GM06990 (cell line): ENCODE measurements around the gene BLOC1S4.
"Not testable (repeated sequence)": the region's sequence is repeated elsewhere in the genome, so short reads cannot be mapped to it uniquely, and the experiment has no call there.

Experiments used
- DNase-seq: peaks from one replicate; pipeline ENCODE4 v3.0.0-alpha.2; 2011; ENCODE audit not compliant: insufficient read length; ENCODE audit errors: extremely low read depth
- H3K27me3 ChIP-seq: replicated peaks from 2 replicates; pipeline ENCODE4 v1.6.0; 2011; ENCODE audit warnings: low read length; ENCODE audit not compliant: control insufficient read depth, insufficient read depth
- H3K36me3 ChIP-seq: 2 replicates; pipeline ENCODE4 v1.5.1; 2011; ENCODE audit warnings: low read length; ENCODE audit not compliant: control insufficient read depth, insufficient read depth
- H3K4me3 ChIP-seq: replicated peaks from 2 replicates; pipeline ENCODE4 v1.5.1; 2011; ENCODE audit warnings: low read depth, mild to moderate bottlenecking, control low read depth, low read length
- TF ChIP-seq, protein P1 (sequence below): IDR thresholded peaks from 2 replicates; pipeline ENCODE4 v1.5.1; 2011; ENCODE audit warnings: low read length, control low read depth, mild to moderate bottlenecking, inconsistent platforms; ENCODE audit not compliant: insufficient read depth, poor library complexity, severe bottlenecking

The BLOC1S4 gene

DNA sequence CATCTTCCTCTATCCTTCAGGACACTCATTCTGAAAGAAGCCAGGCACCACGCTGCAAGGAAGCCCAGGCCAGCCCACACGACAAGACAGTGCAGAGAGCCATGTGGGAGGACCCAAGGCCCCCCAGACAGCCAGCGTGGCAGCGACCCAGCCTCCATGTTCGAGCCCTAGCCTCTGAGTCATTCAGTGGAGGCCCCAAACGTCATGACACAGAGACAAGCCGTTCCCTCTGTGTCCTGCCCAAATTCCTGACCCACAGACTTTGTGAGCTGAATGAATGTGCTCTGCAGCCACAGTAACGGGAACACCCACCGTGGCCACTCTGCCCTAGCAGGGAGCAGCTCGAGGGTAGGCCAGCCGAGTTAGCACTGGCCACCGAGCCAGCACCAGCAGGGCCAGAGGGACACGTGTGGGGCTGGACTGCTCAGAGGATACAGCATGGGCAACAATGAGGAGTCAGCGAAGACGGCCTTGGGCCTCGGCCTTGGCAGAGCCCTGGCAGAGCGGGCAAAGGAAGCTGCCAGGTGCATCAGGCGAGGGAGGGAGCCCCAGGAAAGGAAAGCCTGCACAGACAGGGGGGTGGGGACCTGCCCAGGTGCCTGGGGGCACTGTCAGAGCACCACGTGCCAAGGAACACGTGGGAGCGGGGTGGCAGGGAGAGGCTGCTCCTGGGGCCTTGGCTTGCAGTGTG is 8.6 kb downstream of the BLOC1S4 start:
- no peaks in the 10 kb centered on the region for H3K27me3 ChIP-seq
- H3K36me3 ChIP-seq: no peaks in the 10 kb centered on the region
- H3K4me3 ChIP-seq: no peak overlapping the region
- DNase-seq: no peak
- TF ChIP-seq, protein P1, sequence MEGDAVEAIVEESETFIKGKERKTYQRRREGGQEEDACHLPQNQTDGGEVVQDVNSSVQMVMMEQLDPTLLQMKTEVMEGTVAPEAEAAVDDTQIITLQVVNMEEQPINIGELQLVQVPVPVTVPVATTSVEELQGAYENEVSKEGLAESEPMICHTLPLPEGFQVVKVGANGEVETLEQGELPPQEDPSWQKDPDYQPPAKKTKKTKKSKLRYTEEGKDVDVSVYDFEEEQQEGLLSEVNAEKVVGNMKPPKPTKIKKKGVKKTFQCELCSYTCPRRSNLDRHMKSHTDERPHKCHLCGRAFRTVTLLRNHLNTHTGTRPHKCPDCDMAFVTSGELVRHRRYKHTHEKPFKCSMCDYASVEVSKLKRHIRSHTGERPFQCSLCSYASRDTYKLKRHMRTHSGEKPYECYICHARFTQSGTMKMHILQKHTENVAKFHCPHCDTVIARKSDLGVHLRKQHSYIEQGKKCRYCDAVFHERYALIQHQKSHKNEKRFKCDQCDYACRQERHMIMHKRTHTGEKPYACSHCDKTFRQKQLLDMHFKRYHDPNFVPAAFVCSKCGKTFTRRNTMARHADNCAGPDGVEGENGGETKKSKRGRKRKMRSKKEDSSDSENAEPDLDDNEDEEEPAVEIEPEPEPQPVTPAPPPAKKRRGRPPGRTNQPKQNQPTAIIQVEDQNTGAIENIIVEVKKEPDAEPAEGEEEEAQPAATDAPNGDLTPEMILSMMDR: no peak

DNA sequence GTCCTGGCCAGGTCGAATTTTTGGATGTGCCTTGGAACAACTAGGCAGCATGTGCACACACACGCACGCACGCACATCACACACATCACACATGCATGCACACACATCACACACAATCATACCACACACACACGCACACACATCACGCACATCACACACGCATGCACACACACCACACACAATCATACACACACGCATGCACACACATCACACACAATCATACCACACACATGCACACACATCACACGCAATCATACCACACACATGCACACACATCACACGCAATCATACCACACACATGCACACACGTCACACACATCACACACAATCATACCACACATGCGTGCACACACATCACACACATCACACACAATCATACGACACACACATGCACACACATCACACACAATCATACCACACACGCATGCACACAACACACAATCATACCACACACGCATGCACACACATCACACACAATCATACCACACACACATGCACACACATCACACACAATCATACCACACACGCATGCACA is 9.5 kb downstream of the BLOC1S4 start:
- not testable (repeated sequence) for H3K4me3 ChIP-seq, DNase-seq, H3K36me3 ChIP-seq, H3K27me3 ChIP-seq

DNA sequence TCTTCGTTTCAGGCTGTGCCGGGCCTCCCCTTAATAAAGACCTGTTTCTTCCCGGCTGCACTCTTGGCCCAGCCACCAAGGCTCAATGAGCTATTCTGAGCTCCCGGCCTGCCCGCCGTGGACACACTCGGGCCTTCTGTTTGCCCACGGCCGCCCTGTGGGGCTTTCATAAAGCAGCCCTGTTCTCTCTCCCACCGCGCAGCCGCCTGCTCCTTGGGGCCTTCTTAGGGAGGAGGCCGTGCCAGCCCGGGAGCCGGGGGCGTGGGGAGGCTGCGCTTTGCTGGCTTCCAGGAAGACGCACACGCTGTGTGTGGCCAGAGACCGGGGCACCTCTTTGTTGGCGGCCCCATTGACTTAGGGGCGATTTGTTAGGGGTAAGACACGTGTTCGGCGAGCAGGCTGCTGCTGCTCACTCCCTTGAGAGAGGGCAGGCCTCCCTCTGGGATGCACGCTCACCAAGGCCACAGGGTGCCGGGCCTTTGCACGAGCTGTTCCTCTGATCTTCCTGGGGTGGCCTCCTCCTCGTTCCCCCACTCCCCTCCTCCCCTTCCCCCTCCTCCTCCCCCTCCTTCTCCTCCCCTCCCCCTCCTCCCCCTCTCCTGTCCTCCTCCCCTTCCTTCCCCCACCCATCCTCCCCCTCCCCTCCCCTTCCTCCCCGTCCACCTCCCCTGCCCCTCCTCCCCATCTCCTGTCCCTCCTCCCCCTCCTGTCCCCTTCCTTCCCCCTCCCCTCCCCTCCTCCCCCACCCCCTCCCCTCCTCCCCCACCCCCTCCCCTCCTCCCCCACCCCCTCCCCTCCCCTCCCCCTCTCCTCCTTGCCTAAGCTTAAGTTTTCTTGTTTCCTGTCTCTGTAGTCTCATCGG is 11.3 kb downstream of the BLOC1S4 start:
- Histone ChIP-seq H3K36me3 (no peaks in the 10 kb centered on the region), H3K27me3 (no peaks in the 10 kb centered on the region), H3K4me3 (no peak overlapping the region)
- TF ChIP-seq, protein P1: no peak
- DNase-seq: no peak

DNA sequence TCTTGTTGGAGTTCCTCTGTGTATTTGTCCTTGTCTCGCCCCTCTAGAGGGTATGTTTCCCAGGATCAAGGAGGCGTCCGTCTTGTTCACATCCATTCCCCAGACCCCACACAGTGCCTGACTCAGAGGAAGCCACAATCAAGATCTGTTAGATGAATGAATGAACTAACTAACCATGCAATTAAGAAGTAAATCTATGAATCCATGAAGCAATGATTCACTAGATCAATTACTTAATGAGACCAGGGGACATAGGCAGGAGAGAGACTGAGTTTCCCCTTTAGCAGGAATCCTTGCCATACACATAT is 11.9 kb downstream of the BLOC1S4 start:
- DNase-seq: no peak
- TF ChIP-seq, protein P1: no peak
- H3K36me3 ChIP-seq: no peaks in the 10 kb centered on the region
- no peaks in the 10 kb centered on the region for H3K27me3 ChIP-seq
- no peak overlapping the region for H3K4me3 ChIP-seq

DNA sequence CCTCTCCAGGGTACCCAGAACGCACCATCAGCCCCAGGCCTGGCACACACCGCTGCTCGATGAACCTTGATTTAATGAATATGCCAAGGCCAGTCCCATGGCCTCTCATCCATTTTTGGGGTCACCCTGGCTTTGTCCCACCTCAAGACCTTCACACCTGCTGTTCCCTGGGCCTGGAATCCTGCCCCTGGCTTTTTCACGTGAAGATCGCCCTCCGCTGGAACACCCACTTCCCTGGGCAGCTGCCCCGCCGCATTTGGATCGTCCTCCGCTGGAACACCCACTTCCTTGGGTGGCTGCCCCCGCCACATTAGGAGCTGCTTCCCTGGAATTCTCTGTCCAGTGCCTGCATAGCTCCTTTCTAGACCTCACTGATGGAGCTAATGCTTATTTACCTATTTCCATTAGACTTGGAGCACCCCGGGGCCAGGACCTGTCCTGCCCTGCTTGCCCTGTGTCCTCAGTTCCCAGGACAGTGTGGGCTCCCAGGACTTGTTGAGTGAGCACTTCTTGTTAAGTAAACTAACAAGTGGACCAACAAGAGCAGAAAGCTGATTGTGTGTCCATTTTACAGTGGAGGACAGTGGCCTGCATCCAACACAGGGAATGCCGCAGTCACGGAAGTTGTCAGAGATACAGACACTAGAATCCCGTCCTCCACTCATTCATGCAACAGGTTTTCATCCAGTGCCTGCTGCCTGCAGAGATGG is 12.5 kb downstream of the BLOC1S4 start:
- no peak for DNase-seq
- TF ChIP-seq, protein P1: no peak

More for the DNA sequence above, 12.5 kb downstream of the BLOC1S4 start:
- H3K4me3 ChIP-seq: no peak overlapping the region
- no peaks in the 10 kb centered on the region for H3K36me3 ChIP-seq
- no peaks in the 10 kb centered on the region for H3K27me3 ChIP-seq
